NCI-H460 (cell line): Measurements from ENCODE around the gene IGSF21. TPM values are rescaled to one million over a fixed set of nuclear protein-coding genes. Genes with fewer than 3 reads are reported as not detected.
"Not testable (repeated sequence)": the region's sequence is repeated elsewhere in the genome, so short reads cannot be mapped to it uniquely, and the experiment has no call there.

Experiments used
- DNase-seq: peaks from one replicate; pipeline ENCODE4 v3.0.0-alpha.2; 2016; ENCODE audit warnings: low read depth; ENCODE audit errors: extremely low read depth
- total RNA-seq: library from RNA; depleted of rRNA; stranded (reverse); fragments of >200 nt; shearing (Covaris generic); gene quantifications from 2 replicates; pipeline ENCODE4 v1.2.3, GENCODE V29; 2014

The IGSF21 gene
- total RNA-seq, 1 experiment from 2014 or later: not detected

DNA sequence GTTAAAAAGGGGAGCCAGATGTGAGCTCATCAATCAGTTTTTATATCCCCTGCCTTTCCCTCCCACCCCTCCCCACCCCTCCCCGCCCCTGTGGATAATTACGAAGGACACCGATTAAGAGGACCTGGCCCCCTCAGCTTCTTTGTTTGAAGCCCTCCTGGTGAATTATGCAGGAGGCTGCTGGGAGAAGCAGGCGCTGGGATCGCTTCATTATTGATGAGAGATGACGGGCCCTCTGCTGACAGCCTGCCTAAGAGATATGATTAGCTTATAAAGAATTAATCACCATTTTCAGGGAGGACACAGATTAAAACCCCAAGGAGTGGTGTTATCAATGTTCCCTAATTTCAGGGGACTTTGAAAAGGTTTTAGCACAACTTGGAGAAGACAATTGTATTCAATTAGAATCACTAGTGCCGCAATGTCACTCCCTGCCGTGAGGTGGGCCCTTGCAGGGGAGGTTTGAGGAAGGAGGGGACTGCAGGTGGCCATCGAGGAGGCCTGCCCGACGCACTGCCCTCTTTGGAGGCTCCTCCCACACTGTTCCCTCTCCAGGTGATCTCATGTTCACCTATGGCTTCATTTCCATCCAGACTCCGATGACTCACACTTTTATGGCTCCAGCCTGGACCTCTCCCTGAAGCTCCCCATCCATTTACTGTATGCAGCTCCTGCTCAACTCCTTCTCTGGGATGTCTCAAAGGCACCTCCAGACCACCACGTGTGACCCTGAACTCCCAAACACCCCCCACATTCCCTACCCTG lies 306.1 kb downstream of the IGSF21 start:
- DNase-seq: no peak

DNA sequence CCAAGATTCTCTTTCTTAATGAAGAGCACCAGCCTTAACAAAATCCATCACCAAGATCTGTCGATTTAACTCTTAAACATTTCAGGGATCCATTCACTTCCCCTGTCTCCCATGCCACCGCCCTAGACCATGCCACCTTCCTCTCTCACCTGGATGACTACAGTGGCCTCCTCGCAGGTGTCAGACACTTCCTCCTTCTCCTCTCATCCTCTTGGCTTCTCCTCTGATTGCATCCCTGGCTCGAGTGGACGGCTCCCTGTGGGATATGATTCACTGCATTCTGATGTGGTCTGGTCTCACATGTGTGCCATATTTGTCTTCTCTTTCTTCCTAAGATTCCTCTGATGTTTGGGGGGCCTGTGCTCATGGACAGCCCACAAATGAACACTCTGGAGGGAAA lies 306.7 kb downstream of the IGSF21 start:
- no peak for DNase-seq

DNA sequence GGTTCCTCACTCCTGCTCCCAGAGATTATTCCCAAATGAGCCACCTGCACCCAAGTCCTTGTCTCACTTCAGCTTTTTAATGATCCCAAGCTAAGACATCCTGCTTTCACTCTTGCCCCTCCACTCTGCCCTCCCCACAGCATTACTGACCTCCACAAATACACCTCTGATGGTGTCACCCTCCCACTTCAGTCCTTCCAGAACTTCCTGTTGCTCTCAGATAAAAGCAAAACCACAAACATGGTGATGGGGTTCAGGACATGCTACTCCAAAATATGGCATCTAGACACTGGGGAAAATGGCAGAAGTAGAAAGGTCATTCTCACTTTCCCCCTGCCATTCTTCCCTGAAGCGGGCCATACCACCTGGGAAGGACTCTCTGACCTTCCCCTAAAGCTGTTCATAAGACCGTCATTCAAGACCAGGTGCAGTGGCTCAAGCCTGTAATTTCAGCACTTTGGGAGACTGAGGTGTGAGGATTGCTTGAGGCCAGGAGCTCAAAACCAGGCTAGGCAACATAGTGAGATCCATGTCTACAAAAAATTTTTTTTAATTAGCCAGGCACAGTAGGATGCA lies 307.4 kb downstream of the IGSF21 start:
- no peak for DNase-seq

DNA sequence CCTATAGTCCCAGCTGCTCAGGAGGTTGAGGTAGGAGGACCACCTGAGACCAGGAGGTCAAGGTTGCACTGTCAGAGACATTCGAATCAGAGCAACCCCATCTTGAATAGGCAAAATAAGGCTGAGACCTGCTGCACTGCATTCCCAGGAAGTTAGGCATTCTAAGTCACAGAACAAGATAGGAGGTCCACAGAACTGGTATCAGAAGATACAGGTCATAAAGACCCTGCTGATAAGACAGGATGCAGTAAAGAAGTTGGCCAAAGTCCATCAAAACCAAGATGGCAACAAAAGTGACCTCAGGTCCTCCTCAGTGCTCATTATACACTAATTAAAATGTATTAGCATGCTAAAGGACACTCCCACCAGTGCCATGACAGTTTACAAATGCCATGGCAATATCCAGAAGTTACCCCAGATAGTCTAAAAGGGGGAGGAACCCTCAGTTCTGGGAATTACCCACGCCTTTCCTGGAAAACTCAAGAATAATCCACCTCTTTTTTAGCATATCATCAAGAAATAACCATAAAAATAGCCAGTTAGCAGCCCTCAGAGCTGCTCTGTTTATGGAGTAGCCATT lies 307.9 kb downstream of the IGSF21 start:
- no peak for DNase-seq

DNA sequence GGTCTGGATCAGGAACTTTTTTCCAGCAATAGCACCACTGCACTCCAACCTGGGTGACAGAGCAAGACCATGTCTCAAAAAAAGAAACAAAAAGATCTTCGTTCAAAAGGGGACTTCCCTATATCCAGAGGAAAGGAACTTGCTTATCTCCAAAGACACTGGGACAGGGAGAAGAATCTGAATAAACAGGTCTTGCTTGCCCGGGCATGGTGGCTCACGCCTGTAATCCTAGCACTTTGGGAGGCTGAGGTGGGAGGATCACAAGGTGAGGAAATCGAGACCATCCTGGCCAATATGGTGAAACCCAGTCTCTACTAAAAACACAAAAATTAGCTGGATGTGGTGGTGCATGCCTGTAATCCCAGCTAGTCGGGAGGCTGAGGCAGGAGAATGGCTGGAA lies 308.5 kb downstream of the IGSF21 start:
- not testable (repeated sequence) for DNase-seq

DNA sequence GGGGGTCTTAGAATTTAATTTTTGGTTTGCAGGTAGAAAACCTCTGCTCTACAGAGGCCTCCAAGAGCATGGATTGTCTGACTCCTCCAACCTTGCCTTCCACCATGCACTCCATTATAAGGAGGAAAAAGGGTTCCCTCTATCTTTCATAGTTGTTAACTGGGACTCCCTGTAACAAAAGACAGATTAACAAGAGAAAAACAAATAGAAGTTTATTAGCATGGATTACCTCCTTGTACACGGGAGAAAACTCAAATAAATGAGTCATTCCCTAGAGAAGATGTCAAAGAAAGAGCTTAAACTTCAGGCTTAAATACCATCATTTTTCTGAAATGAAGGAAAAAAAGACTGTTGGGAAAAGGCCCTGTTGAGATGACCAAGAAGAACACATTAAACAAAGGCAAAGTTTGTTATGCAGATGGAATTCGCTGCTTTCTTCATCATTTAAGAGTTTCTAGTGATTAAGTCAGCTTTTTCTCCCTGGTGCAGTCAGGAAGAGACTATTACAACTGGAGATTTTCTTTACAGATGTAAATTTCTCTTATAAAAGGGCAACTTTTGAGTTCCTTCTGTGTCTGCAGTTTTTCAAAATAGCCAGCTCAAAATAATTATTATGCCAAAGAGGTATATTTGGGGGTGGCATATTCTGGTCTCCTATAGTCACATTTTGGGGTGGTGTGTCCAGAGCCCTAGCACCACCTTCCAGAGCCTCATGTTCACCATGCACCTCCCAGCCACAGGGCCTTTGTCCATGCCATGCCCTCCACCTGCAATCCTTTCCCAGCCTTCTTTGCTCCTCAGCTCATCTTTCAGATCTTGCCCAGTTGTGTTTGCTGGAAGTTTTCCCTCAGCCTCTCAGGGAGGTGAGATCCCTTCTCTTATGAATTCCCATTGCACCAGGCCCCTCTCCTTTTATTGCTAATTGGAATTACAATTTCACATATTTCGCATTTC lies 310.0 kb downstream of the IGSF21 start:
- DNase-seq: no peak

DNA sequence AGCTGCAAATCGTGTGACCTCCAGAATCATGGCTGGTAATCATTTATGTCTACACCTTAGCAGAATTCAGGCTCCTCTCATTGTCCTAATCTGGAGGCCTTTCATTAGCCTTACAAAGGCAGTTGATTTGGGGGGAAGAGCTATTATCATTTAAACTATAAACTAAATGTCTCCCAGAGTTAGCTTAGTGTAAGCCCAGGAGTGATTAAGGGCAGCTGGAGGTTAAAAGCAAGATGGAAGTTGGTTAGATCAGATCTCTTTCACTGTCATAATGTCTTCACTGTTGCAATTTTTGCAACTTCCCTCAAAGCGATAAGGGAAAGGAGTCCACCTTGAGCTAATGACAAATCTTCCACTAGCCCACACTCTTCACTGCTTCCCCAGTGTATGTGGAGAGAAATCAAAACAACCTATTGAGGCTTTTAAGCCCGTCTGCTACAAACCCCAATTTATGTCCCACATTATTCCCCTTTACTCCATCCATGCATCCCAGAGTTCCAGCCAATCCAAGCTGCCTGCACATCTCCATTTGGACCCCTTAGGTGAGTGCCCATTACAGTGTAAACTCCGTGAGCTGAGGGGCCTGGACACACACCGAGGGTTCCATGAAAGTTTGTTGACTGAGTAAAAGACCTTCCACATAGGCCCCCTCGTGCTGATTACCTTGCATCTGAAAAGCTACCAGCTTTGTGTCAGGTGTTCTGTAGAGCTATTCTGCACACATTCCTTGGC lies 311.7 kb downstream of the IGSF21 start:
- DNase-seq: no peak

DNA sequence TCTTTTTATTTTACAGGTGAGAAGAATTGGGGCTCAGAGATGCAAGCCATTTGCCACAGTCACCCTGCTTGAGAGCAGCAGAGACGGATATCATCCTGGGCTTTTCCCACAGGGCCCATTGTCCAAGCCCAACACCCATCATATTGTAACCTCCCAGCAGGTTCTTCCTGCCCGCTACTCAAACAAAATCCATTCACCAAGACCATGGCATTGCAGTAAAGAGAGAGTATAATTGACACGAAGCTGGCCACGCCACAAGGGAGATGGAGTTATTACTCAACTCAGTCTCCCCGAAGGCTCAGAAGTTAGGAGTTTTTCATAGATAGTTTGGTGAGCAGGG lies 312.2 kb downstream of the IGSF21 start:
- no peak for DNase-seq

DNA sequence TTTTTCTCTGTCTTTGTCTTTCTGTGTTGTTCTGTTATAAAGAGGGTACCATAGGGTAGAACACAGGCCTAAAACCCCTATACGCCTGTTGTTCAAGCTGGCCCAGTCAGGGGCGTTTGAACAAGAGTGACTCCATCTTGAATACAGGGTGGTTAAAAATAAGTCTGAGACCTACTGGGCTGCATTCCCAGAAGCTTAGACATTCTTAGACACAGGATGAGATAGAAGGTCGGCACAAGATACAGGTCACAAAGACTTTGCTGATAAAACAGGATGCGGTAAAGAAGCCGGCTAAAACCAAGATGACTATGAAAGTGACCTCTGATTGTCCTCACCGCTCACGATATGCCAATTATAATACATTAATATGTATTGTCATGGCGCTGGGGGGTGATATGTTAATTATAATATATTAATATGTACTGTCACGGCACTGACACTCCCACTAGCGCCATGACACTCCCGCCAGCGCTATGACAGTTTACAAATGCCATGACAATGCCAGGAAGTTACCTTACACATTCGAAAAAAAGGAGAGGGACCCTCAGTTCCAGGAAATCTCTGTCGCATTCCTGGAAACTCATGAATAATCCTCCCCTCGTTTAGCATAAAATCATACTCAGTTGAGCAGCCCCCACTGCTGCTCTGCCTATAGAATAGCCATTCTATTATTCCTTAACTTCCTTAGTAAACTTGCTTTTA lies 314.6 kb downstream of the IGSF21 start:
- DNase-seq: no peak

DNA sequence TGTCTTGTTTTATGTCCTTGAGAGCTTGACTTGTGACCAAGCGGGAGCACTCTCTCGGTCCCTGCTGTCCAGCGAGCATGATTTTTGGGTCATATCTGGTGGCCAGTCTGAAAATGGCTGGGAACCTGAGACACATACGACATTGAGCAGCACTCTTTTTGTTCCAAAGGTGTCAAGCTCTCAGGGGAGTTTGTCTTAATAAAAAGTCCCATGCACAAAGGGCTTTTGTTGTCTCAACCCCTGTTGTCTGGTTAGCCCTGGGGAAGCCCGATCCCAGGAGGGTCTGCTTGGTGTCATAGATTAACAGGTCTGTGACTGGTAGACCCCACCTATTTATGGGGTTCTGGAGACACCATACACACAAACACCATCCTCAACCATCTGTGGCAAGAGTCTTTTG lies 315.4 kb downstream of the IGSF21 start:
- no peak for DNase-seq

DNA sequence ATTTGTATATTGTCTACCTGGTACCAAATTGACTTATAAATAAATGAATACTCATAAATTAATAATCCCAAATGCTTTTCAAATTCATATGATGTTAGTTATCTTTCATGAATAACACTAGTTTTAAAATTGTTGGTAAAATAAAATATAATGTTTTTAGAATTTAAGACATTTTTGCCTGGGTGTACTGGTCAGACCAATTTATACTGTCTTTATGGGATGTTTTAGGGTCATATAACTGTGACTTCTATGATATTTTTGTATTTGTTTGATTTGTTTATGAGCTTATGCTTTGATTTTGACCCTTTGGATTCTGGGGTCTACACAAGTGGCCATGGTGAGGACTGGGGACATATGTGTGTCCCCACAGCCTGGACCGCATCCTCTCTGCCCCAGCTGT lies 319.0 kb downstream of the IGSF21 start:
- DNase-seq: no peak
